Keratinocyte (primary cell): ENCODE data around the gene PPP1R13L.

ENCODE experiments used
- EZH2 ChIP-seq: IDR thresholded peaks from one replicate; pipeline ENCODE4 v1.6.1; 2012; ENCODE audit warnings: inconsistent platforms, mild to moderate bottlenecking, low read length, moderate library complexity
- TF ChIP-seq, protein P1 (sequence below), 3 experiments: IDR thresholded peaks in 1 of 3; conservative IDR thresholded peaks in 1 of 3; optimal IDR thresholded peaks in 1 of 3; 2 replicates in 2 of 3; 3 replicates in 1 of 3; pipeline versions ENCODE3 to v1.5.1; 2011; ENCODE audit warnings: low read length in 3 of 3, mild to moderate bottlenecking in 3 of 3, moderate library complexity in 2 of 3, control low read depth in 1 of 3, inconsistent platforms in 1 of 3; ENCODE audit not compliant: insufficient read depth in 2 of 3; ENCODE audit errors: extremely low read depth in 1 of 3

- TF ChIP-seq, protein P1, sequence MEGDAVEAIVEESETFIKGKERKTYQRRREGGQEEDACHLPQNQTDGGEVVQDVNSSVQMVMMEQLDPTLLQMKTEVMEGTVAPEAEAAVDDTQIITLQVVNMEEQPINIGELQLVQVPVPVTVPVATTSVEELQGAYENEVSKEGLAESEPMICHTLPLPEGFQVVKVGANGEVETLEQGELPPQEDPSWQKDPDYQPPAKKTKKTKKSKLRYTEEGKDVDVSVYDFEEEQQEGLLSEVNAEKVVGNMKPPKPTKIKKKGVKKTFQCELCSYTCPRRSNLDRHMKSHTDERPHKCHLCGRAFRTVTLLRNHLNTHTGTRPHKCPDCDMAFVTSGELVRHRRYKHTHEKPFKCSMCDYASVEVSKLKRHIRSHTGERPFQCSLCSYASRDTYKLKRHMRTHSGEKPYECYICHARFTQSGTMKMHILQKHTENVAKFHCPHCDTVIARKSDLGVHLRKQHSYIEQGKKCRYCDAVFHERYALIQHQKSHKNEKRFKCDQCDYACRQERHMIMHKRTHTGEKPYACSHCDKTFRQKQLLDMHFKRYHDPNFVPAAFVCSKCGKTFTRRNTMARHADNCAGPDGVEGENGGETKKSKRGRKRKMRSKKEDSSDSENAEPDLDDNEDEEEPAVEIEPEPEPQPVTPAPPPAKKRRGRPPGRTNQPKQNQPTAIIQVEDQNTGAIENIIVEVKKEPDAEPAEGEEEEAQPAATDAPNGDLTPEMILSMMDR (optimal IDR thresholded peaks at IDR 0.05 in 1 of 3, IDR thresholded peaks at IDR 0.05 in 1 of 3, conservative IDR thresholded peaks at IDR 0.05 in 1 of 3; ENCODE audit: extremely low read depth in 1 of 3, insufficient read depth in 2 of 3, low read length in 3 of 3): no peak
- TF ChIP-seq EZH2: no peak
Measured at GRCh38 chr19:45451850-45452387, 47.0 kb upstream of the PPP1R13L start.
